Tongue (tissue), 2 donors: Measurements from ENCODE around the gene KRT17. TPM values are rescaled to one million over a fixed set of nuclear protein-coding genes. Genes with fewer than 3 reads are reported as not detected.
"Not testable (repeated sequence)": the region's sequence is repeated elsewhere in the genome, so short reads cannot be mapped to it uniquely, and the experiment has no call there.

Experiments
- DNase-seq: peaks from one replicate; pipeline ENCODE4 v3.0.0-alpha.2; 2015
- total RNA-seq: library from RNA; depleted of rRNA; stranded (reverse); fragments of >200 nt; gene quantifications from one replicate; pipeline ENCODE4 v1.2.3, GENCODE V29; 2014

The KRT17 gene
- total RNA-seq, 1 donor from 2014 or later: 253 TPM

DNA sequence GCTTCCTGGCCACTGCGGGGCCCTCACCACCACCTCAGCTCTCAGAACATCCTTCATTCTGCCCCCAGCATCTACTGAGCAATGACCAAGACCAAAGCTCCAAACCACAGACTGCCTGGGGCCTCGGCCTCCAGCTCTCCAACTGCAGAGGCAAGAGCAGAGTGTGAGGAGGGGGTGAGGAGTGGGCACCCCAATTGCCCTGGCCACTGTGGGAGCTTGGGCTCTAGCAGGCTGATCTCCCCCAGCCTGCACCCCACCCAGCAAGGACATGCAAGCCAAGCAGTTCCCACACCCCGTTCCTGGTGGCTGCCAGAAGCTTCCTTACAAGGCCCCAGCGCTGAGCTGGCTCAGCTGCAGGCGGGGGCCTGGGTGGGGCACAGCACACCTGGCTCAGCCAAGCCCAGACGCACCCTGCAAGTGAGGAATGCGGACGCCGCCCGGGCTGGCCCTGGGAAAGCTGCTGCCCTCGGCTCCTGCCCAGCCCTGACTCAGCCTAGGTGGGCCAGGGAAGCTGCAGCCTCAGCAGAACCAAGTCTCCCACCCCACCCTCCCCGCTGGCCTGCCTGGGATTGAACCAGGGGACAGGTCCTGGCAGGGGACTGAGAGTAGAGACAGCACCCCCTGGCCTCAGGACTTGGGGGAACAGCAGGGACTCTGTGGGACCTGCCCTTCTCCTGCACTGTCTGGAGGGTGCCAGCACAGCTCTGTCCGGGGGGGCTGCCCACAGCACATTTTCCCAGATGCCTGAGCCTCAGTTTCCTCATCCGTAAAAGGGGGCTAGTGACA, 29.7 kb upstream of the KRT17 start:
- peak; percentile 83 for DNase-seq

DNA sequence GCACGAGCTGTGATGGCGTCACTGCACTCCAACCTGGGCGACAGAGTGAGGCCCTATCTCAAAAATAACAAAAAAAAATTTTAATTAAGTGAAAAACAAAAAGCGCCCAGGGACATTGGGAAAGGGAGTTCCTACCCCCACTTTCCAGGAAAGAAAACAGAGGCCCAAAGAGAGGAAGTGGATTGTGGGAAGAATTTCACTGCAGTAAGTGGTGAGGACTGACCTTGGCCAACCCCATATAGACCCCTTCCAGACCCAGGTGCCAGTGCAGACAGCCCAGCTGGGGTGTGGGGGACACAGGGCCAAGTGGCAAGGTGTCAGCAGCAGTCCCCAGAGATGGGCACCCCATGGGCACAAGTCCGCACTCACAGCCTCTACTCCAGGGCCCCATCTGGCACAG, 29.0 kb upstream of the KRT17 start:
- no peak for DNase-seq

DNA sequence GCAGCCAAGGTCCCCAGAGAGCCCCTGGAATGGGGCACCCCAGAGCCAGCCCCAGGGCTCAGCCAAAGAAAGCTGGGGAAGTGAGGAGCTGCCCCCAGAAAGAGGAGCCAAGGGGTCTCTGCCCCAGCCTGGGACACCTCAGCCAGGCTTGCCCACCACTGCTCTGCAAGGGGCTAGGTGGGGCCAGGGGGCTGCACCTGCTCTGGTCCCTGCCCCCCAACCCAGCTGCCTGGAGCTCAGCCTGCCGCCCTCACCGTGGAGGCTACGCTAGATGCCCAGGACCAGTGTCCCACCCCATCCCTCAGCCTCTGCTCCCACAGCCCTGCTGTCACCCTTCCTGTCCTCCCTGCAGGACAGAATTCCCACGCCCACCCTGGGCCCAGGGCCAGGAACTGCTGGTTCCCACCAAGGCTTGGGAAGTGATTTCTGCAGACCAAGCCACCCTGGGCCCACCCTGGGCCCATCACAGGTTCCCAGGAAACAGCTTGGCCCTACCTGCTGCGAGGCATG, 28.1 kb upstream of the KRT17 start:
- no peak for DNase-seq

DNA sequence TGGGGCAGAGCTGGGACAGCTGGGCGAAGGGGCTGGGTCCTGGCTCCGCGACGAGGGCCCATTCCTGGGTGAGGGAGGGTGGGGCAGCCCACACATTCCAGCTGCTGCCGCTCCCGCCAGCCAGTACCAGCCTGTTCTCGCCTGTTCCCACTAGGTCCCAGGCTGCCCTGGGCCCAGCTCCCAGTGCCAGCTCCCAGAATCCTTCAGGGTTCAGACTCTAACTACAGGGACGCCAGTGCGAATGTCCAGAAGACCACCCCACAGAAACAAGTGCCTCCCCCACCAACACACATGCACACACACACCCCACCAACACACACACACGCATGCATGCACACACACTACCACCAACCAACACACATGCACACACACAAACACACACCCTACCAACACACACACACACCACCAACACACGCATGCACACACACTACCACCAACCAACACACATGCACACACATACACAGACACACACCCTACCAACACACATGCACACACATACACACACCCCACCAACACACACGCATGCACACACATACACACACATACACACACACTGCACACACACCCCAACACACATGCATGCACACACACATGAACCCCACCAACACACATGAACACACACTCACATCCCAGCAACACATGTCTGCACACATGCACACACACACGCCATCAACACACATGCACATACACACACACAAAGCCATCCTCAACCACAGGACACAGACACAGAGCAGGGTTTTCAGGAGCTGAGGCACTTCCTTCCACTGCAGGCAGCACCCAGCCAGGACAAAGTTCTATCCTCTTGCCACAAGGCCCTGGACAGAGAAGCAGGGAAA, 27.5 kb upstream of the KRT17 start:
- DNase-seq: no peak

DNA sequence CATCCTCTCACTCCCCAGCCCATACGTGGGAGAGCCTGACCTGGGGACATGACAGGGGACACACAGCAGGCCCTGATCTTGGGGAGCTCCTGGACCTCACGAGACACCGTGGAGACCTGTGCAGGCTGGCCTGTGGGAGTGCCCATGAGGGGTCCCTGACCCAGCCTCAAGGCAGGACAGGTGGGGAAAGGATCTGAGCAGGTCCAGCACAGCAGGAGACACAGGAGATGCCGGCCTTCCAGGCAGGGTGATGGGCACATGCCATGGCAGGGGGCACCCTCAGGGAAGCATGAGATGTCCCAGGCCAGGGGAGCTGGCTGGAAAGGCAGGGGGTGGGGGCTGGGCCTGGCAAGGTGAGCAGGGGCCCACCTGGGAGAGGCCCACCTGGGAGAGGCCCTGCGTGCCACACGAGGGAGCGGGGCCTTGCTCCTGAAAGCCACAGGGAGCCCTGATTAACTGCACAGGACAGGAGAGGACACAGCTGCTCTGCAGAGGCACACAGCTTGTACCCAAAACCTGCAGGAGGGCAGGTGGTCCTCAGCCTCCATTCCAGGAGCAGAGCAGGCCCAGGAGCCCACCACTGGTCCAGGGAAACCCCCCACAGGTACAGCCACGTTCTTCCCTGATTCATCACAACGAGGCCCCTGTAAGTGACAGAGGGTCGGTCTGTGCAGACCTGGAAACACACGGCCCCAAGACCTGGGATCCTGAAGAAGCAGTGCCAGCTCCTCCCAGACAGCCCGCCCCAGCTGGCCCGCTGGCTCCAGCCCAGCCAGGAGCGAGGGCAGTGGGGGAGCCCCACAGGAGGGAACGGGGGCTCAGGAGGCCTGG, 26.6 kb upstream of the KRT17 start:
- peak; percentile 95 for DNase-seq

DNA sequence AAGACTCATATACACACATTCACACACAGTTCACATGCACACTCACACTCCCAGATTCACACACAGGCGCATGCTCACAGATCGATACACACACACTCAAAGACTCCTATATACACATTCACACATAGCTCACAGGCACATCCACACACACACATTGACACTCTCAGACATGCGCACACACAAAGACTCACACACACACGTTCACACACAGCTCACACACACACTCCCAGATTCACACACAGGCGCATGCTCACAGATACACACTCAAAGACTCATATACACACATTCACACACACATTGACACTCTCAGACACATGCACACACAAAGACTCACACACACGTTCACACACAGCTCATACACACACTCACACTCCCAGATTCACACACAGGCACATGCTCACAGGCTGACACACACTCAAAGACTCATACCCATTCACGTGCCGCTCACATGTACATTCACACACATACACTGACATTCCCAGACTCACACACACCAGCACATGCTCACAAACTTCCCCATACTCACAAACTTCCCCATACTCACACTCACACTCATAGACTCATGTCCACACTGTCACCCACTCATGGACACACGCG, 25.6 kb upstream of the KRT17 start:
- DNase-seq: no peak

DNA sequence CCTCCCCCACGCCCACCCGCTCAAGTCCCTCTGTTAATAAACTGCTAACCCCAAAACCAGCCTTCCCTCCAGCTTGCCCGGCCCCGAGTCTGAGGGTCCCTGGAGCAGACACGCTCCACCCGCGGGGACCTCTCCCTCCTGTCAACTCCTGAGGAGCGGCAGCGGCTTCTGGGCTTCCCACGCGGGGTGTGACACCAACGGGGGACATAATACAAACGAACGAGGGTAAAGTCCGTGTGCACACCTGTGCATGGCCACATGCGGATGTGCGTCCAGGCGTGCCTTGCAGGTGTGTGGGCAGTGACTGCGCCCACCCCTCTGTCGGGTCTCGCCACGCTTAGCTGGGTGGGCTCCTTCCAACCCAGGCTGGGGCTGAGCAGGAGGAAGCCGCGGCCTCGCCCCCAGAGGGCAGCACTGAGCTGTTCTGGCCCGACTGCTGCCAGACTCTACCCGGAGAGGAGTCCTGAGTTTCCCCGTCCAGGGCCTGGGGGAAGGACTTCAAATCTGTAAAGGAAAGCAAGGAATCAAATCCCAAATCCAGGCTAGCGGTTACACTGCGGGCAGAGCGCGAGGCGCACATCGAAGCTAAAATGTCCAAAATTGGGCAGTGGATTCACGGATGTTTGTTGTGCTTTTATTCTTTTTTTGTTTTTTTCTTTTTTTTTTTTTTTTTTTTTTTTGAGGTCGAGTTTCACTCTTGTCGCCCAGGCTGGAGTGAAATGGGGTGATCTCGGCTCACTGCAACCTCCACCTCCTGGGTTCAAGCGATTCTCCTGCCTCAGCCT, 24.2 kb upstream of the KRT17 start:
- DNase-seq: peak; percentile 93

DNA sequence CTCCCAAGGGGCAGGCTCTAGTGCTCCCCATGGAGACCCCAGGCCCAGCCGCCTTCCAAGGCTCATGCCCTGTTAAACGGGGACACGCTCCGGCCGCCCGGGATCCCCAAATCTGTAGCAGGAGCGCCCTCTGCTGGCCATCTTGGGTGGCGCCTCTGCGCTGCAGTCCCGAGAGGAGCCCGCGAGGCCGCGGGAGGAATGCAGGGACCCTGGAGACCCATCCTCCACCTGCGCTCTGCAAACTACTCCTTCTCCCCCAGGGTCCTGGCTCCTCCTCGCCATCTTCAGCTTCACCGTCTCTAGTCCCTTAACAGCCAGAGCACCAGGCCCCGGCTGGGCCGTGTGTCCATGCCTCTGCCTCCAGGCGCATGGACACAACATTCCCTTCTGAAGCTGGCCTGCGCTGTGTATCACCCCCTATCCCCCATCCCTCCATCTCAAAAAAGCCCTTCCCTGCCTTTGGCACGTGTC, 23.6 kb upstream of the KRT17 start:
- DNase-seq: peak; percentile 92

DNA sequence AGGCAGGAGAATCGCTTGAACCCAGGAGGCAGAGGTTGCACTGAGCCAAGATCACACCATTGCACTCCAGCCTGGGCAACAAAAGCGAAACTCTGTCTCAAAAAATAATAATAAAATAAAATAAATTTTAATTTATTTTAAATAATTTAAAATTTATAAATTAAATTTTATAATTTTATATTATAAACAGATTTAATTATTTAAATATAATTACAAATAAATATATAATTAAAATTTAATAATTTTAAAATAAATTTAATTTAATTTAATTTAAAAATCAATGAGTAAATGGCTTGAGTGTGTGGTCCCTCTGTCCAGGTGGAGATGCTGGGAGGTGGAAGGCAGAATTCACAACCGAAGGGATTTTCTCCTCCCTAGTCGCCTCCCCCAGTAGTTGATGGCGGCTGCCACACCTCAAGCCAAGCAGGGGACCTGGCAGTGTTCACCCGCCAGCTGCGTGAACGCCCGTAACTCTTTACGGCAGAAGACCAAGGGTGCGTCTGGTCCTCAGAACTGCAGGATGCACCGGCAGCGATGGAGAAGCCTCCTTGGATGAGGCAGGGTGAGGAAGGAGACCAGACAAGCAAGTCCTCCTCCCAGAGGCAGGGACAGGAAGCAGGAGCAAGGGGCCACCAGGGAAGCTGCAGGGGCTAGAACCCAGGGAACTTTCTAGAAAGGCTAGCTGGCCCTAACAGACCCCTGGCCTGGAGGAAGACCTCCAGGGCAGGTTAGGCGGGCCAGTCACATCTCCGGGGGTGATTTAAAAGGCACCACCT, 22.9 kb upstream of the KRT17 start:
- DNase-seq: no peak

DNA sequence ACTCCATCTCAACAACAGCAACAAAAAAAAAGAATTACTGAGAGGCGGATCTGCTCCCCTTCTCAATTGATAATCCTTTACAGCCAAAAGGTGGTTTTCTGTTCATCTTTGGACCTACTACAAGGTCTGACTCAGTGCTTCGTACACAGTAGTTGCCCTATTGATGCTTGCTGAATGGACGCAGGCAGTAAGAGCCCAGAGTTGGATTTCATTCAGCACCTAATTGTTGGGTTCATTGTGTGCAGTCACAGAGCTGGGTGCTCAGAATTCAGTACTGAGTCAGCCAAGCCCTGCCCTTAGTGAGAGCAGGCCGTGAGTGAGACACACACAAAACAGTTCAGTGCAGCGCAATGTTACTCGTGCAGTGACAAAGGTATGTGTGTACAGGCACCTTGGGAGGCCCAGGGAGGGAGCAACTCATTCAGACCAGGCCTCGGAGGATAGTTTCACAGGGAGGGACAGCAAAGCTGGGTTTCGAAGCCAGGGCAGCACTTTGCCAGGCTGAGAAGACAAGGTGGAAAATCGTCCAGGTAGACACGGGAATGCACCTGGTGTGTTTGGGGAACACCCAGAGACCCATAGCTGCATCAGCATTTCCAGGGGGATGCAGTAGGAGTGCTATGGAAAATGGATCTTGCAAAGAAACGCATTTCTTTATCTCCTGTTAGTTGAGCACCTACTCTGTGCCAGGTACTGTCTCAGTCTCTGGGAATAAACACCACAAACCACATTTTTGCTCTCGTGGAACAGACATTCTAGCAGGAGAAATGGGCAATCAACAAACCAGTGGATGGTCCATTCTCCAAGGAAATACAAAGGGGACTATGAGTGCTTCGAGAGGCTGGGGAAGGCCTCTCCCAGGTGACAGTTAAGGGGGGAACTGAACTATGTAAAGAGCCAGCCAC, 18.1 kb upstream of the KRT17 start:
- DNase-seq: no peak

DNA sequence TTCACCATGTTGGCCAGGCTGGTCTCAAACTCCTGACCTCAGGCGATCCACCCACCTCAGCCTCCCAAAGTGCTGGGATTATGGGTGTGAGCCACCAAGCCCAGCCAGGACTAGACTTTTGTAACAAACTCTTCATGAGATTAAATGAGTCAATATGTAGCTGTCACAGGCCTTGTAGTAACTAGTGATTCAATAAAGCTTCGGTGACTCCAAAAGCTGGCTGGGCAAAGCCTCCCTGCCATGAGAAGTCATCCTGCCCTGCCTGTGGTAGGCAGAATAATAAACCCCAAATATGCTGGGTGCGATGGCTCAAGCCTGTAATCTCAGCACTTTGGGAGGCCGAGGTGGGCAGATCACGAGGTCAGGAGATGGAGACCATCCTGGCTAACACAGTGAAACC, 16.2 kb upstream of the KRT17 start:
- DNase-seq: not testable (repeated sequence)

DNA sequence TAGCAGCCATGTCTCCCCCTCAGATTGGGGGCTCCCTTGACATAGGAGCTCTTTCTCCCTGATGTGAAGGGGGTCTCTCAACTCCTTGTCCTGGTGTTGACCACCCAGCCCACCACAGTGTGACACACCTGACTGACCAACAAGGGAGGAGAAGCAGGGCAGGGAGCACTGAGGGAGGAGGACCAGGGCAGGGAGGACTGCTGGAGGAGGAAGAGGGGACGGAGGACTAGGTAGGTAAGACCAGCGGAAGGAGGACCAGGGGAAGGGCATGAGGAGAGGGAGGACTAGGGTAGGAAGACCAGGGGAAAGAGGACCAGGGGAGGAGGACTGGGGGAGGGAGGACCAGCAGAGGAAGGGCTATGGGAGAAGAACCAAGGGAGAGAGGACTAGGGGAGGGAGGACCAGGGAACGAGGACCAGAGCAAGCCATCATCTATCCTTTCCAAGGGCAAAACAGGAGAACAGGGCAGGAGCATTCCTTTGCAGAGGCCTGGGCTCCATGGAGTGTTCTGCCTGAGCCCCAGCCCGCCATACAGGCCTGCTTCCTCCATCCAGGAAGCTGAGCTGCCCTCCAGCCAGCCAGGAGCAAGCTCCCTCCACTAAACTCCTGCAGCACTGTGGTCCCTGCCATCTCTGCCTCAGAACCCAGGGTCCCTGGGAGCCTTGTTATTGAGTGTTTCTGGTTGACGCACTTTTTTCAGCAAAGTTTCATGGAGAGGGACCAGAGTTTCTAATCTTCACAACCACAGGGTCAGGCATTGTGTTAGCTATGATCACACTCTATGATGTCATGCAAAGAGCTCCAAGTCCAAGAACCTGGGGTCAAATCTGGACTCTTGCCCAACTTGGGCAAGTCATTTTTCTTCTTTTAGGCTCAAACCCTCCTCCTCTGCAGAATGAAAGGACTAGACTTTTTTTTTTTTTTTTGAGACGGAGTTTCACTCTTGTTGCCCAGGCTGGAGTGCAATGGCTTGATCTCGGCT, 15.4 kb upstream of the KRT17 start:
- no peak for DNase-seq

DNA sequence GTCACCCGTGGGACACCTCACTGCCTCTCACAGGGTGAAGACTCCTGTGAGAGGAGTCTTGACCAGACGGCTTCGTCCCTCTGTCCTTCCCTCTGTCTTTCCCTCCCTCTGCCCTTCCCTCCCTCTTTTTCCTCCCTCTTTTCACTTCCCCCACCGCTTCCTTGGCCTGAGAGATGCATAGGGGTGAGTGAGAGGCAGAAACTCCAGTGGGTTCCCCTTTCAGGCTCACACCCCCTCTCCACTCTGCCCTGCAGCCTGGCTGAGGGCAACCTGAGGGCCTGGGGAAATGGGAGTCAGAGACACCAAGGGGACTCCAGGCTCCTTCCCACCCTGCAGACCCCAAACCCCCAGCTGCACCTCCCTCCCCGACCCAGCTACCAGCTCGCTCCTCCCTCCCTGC, 14.6 kb upstream of the KRT17 start:
- no peak for DNase-seq

DNA sequence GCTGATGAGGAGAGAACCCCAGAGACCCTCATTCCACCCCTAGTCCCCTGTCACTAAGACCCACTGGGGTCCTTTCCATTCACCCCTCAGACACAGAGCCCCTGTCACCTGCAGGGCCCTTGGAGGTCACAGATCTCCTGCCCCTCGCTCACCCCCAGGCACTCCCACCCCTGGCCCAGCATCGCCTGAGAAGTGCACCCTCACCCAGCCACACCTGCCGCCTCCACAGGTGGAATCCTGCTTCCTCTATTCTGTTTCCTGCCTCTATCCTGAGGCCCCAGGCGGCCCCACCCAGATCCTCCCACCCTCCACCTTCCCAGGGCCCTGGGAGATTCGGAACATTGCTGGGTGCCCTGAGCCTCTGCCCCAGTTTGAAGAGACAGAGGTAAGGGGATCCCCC, 13.8 kb upstream of the KRT17 start:
- DNase-seq: no peak

DNA sequence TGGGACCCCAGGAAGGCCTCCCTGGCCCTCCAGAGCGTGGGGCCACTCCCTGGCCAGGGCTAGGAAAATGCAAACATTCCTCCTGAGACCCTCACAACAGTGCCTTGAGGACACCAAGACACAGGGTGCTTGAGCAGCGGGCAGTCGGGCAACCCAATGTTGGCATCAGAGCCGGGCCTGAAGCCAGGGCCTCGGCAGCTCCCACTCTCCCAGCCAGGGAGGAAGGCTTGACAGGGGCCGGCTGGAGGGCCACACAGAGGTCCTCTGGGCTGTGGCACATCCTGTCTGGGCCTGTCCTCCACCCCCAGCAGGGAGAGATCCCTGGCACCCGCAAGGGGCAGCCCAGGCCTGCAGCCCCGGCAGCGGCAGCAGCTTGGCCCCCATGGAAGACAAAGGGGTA, 12.3 kb upstream of the KRT17 start:
- no peak for DNase-seq

DNA sequence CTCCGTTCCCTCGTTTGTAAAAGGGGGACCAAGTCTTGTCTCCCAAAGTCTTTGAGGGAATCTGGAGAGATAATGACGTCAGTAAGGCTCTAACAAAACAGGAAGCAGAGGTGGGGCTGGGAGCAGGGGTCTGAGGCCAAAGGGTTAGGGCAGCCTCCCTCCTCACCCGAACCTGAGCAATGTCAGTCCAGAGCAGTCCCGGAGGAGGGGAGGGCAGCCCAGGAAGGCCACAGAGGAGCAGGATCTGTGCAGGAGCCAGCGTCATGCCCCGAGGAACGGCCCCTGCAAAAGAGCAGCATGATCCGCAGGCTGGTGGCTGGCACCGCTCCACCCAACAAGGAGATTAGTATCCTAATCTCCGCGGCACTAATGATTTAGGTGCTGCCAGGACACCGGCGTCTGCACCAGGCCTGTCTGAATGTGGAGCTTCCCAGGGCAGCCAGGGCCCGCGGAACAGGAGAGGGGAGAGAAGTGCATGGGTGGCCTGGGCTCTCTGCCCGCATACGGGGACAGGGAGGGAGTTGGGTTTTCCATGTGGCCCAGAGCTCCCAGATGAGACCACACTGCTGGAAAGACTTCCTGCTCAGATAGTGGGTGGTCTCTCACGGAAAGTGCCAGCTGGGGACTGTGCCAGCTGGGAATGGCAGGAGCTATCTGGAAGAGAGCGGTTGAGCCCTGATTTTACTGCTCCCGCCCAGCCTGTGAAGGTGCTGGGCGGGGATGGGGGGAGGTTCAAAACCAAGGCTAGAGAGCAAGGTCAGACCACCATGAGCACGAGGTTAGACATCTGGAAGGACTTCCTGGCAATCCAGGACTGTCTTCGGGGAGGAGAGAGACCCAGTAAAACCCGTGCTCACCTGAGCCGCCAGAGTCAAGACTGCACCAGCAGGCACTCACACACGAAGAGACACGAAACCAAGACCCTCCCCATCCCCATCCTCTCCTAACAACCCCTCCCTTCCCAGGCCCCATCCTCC, 11.0 kb upstream of the KRT17 start:
- DNase-seq: peak; percentile 93

DNA sequence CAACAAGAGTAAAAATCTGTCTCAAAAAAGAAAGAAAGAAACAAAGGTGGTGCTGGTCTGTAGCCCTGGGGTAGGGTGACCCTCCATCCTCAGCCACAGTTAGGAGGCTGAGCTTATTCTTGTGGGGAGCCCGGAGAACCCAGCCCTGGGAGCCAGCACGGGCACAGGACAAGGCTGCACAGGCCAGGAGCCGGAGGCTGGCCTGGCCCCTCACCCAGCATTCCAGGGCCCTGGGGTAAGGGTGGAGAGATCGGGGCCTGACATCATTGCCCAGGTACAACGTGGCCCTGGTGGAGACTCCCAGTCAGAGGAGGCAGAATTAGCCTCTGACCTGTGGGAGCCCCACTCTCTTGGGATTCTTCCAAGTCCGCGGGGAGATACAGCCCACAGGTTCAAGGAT, 10.3 kb upstream of the KRT17 start:
- DNase-seq: no peak
